Mucosa of rectum (tissue), 2 donors: ENCODE results near the gene MPI.
"Not testable (repeated sequence)": the region's sequence is repeated elsewhere in the genome, so short reads cannot be mapped to it uniquely, and the experiment has no call there.

ENCODE experiments used
- H3K27ac ChIP-seq, 2 donors: one replicate each; pipeline ENCODE4 v1.7.0; 2013; ENCODE audit warnings: inconsistent platforms in 2 of 2, low read depth in 2 of 2, low read length in 2 of 2
- H3K27me3 ChIP-seq, 2 donors: one replicate each; pipeline ENCODE4 v1.7.0; 2013; ENCODE audit warnings: low read length in 2 of 2; ENCODE audit not compliant: control insufficient read depth in 2 of 2, insufficient read depth in 2 of 2
- H3K36me3 ChIP-seq, 2 donors: one replicate each; pipeline ENCODE4 v1.7.0; 2013; ENCODE audit warnings: low read length in 2 of 2; ENCODE audit not compliant: control insufficient read depth in 2 of 2, insufficient read depth in 2 of 2
- H3K4me1 ChIP-seq, 2 donors: one replicate each; pipeline ENCODE4 v1.7.0; 2013; ENCODE audit warnings: low read length in 2 of 2, mild to moderate bottlenecking in 1 of 2; ENCODE audit not compliant: control insufficient read depth in 2 of 2, insufficient read depth in 2 of 2
- H3K4me3 ChIP-seq, 2 donors: one replicate each; pipeline ENCODE4 v1.7.0; 2013; ENCODE audit warnings: low read length in 2 of 2
- H3K9ac ChIP-seq, 2 donors: one replicate each; pipeline ENCODE4 v1.7.0; 2013; ENCODE audit warnings: low read length in 2 of 2, low read depth in 1 of 2, mild to moderate bottlenecking in 1 of 2
- H3K9me3 ChIP-seq, 2 donors: one replicate each; pipeline ENCODE4 v1.7.0; 2013; ENCODE audit warnings: low read length in 2 of 2; ENCODE audit not compliant: control insufficient read depth in 2 of 2
- donor health status: healthy.
- donor health status: Normal muscosa, but diverticular disease.

Gene MPI

DNA sequence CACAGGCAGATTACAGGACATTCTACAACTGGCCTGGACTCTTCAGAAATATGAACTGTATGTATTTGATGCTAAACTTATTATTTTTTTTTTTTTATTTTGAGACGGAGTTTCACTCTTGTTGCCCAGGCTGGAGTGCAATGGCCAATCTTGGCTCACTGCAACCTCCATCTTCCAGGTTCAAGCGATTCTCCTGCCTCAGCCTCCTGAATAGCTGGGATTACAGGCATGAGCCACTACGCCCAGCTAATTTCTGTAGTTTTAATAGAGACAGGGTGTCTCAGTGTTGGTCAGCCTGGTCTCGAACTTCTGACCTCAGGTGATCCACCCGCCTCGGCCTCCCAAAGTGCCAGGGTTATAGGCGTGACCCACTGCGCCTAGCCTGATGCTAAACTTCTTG lies 24.0 kb downstream of the MPI start:
- H3K27ac ChIP-seq, H3K9ac ChIP-seq: not testable (repeated sequence)

DNA sequence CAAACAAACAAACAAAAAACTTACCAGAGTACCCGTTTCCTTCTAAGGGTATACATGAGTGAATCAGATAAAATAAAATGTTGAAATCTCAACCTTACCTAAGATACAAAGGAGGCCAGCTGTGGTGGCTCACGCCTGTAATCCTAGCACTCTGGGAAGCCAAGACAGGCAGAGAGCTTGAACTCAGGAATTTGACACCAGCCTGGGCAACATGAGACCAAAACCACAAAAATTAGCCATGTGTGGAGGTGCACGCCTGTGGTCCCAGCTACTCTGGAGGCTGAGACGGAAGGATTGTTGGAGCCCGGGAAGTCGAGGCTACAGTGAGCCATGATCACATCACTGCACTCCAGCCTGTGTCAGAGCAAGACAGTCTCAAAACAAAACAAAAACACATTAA lies 27.8 kb downstream of the MPI start:
- H3K27ac ChIP-seq = no peak overlapping the region
- H3K27me3 ChIP-seq = no peaks in the 10 kb centered on the region
- no peak overlapping the region for H3K9ac ChIP-seq
- H3K4me1 ChIP-seq = no peaks in the 10 kb centered on the region
- no peaks in the 10 kb centered on the region for H3K9me3 ChIP-seq
- peaks cover 58 to 69% of the 10 kb centered on the region in 2 donors for H3K36me3 ChIP-seq
- H3K4me3 ChIP-seq = no peak overlapping the region

More for the DNA sequence above, 24.0 kb downstream of the MPI start:
- not testable (repeated sequence) for H3K9me3 ChIP-seq, H3K4me3 ChIP-seq, H3K27me3 ChIP-seq, H3K4me1 ChIP-seq
- H3K36me3 ChIP-seq = peaks cover 39 to 42% of the 10 kb centered on the region in 2 donors

DNA sequence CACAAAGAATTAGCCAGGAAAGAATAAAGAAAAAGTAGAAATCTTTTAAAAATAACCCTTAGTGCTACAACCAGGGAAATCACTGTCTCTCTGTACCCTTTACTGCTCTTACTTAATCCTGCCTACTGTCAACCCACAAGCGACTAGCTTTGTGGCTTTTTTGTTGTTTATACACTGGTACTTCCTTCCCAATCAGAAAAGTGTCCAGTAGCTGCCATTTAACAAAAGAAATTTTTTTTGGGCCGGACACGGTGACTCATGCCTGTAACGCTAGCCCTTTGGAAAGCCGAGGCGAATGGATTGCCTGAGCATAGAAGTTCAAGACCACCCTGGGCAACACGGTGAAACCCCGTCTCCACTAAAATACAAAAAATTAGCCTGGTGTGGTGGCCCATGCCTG lies 30.6 kb downstream of the MPI start:
- peaks cover 63 to 67% of the 10 kb centered on the region in 2 donors for H3K36me3 ChIP-seq

DNA sequence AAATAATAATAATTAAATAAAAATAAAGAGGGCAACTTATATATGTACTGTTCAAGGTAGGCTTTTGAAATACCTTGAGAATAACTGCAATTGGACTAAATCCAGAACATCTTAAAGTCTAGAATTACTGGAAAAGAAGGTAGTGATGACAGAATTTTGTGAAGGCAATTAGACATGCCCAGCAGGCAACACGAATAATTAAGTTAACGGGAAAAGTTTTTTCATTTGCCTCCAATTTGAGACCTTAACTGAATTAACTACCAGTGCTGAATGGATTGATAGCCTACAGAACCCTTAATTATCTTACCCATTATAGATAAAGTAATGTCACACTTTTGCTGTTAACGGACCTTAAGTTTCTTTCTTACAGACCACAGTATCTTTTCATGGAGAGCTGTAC lies 34.7 kb downstream of the MPI start:
- H3K36me3 ChIP-seq = peaks cover 56 to 59% of the 10 kb centered on the region in 2 donors
- H3K9ac ChIP-seq = no peak overlapping the region

More for the DNA sequence above, 30.6 kb downstream of the MPI start:
- H3K4me1 ChIP-seq = no peaks in the 10 kb centered on the region
- no peaks in the 10 kb centered on the region for H3K9me3 ChIP-seq
- H3K27me3 ChIP-seq = no peaks in the 10 kb centered on the region
- no peak overlapping the region for H3K4me3 ChIP-seq
- H3K27ac ChIP-seq = no peak overlapping the region
- H3K9ac ChIP-seq = no peak overlapping the region

DNA sequence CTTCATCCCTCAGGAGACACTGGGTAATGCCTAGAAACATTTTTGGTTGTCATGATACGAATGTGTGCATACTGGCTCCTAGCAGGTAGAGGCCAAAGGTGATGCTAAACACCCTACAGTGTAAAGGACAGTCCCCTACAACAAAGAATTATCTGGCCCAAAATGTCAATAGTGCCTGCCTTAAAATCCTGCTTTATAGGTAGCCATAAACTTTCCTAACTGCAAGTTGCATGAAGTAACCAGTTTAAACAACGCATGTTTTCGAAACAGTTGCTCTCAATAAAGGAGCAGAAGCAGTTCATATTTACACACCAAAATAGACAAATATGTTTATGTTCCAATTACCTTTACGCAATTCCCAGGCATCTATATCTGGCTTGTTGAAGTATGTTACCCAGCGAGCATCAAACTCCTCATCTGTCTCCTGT lies 38.9 kb downstream of the MPI start:
- peaks cover 7 to 21% of the 10 kb centered on the region in 2 donors for H3K4me1 ChIP-seq
- peaks cover 31 to 39% of the 10 kb centered on the region in 2 donors for H3K36me3 ChIP-seq
- H3K9me3 ChIP-seq = no peaks in the 10 kb centered on the region
- no peaks in the 10 kb centered on the region for H3K27me3 ChIP-seq
- no peak overlapping the region for H3K9ac ChIP-seq
- no peak overlapping the region for H3K4me3 ChIP-seq
- no peak overlapping the region for H3K27ac ChIP-seq

More for the DNA sequence above, 34.7 kb downstream of the MPI start:
- Histone ChIP-seq H3K4me3 (no peak overlapping the region), H3K9me3 (no peaks in the 10 kb centered on the region), H3K27ac (no peak overlapping the region), H3K4me1 (peaks cover 2 to 3% of the 10 kb centered on the region in 2 donors), H3K27me3 (no peaks in the 10 kb centered on the region)

DNA sequence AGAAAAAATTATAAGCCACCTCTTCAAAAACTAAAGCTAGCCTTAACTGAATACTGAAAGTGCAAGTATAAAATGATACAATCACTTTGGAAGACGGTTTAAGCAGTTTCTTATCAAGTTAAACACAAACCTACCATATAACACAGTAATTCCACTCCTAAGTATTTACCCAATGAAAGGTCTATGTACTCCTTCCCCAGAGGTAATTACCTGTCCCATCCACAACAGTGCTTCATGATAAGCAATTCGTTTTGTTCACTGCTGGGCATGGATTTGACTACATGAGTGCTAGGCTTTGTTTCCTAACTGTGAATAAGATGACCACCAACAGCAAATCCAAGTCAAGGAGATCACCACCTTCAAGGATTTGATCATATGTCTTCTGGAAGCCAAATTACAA lies 43.7 kb downstream of the MPI start:
- no peaks in the 10 kb centered on the region for H3K27me3 ChIP-seq
- H3K36me3 ChIP-seq = peaks cover 9 to 17% of the 10 kb centered on the region in 2 donors
- peak overlapping the region in 1 of 2 donors; percentile 52 for H3K9ac ChIP-seq
- no peaks in the 10 kb centered on the region for H3K9me3 ChIP-seq
- H3K4me3 ChIP-seq = peak overlapping the region; percentile 23 to 35
- H3K27ac ChIP-seq = peak overlapping the region; percentile 64 to 84
- H3K4me1 ChIP-seq = peaks cover 12 to 37% of the 10 kb centered on the region in 2 donors

DNA sequence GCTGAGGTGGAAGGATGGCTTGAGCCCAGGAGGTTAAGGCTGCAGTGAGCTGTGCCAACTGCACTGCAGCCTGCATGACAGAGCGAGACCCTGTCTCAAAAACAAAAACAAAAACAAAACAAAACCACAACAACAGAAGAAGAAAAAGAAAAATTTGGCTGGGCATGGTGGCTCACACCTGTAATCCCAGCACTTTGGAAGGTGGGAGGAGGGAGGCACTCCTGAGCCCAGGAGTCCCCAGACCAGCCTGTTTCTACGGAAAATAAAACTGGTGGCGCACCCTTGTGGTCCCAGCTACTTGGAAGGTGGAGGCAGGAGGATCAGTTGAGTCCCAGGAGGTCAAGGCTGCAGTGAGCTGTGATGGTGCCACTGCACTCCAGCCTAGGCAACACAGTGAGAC lies 45.4 kb downstream of the MPI start:
- Histone ChIP-seq H3K4me1 (peaks cover 16 to 34% of the 10 kb centered on the region in 2 donors), H3K4me3 (peak overlapping the region in 1 of 2 donors; percentile 14), H3K9ac (peak overlapping the region in 1 of 2 donors; percentile 54), H3K27ac (peak overlapping the region; percentile 56 to 61)
- not testable (repeated sequence) for H3K9me3 ChIP-seq, H3K27me3 ChIP-seq, H3K36me3 ChIP-seq

DNA sequence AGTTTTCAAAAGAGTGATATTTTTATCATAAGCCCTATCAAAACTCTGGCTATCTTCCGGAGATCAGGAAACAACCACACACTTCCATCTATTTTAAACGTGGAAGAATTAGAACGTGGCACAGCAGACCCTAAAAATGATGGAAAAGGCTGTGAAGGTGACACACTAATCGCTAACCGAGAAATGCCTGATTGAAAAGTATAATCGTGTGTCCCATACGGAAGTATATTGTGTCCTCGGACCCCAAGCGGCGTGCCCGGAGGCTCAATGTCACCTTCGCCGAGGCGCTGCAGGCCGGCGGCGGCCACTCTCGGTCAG lies 47.4 kb downstream of the MPI start:
- H3K4me1 ChIP-seq = peaks cover 11 to 24% of the 10 kb centered on the region in 2 donors
- H3K27me3 ChIP-seq = no peaks in the 10 kb centered on the region
- H3K36me3 ChIP-seq = no peaks in the 10 kb centered on the region
- H3K9ac ChIP-seq = peak overlapping the region; percentile 81 to 96
- no peaks in the 10 kb centered on the region for H3K9me3 ChIP-seq
- H3K4me3 ChIP-seq = peak overlapping the region; percentile 78 to 91
- H3K27ac ChIP-seq = peak overlapping the region; percentile 98

DNA sequence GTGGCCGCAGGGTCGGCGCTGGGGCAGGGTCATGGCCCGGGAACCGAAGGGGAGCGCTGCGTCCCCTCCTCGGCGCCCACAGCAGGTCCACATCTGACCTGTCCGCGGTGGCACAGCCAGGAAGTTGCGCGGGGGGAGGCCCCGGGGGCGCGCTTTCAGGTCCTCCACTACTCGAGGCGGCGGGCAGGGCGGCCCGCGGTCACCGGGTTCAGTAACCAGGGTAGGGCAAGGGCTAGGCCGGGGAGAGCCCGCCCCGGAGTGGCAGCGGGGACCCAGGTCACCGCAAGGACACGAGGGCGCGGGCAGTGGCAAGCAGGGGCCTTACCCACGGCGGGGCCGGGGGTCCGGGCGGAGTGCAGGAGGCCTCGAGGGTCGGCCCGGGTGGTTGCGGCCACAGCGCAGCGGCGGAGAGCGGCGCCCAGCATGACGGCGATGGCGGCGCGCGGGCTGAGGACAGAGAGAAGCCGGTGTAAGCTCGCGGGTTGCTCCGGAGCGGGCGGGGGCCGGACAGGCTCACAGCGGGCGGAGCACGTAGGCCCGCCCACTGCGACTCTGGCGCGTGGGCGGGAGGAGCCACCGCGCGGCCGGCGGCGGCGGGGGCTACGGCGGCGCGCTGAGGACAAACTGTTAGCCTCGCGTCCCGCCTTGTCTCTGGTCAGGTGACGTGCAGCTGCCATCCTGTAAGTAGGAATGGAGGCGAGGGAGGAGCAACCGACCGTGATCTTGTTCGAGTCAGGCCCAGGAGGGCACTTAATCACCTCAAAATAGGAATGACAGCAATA lies 47.9 kb downstream of the MPI start, which contains the start of gene COX5A:
Gene COX5A (minus strand): TSS at position 484 of the 782 bp plus-strand sequence. CDS start 59 bp downstream, at position 425.
- Histone ChIP-seq H3K27me3 (no peaks in the 10 kb centered on the region), H3K4me1 (peaks cover 11 to 20% of the 10 kb centered on the region in 2 donors), H3K4me3 (peak within 1 kb of the TSS; percentile 78 to 91), H3K27ac (peak within 1 kb of the TSS; percentile 98), H3K36me3 (no peaks in the 10 kb centered on the region), H3K9me3 (no peaks in the 10 kb centered on the region), H3K9ac (peak within 1 kb of the TSS; percentile 81 to 96)

DNA sequence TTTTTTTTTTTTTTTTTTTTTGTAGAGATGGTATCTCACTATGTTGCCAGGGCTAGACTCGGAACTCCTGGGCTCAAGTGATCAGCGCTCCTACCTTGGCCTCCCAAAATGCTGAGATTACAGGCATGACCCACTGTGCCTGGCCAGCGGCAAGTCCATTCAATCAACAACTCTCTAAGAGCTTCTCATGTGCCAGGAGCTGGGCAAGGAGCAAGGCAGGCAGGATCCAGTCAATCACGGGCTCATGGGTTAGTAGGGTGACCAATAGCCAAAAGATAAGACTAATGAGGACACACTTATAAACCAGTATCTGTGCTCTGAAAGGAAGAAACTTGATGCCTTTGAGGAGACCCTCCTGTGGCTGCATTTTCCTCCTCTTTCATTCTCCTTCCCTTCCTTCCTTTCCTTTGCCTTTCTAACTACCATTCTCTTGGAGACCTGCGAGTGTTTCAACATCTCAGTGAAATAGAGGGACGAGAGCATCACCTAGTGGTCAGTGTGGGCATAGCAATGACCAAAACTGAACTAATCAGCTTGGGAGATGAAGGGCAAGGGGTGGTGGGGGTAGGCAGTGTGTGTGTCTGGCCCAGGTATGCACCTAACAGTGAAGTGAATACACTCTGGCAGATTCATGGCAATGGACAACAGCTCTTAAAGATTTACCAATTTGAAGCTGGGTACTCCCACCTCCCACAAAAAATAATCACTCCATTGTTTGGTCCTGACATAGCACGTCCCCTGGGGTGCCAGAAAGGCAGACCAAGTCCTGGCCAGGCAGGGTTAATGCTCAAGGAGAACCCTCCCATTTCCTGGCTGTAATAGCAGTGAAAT lies 60.5 kb downstream of the MPI start:
- Histone ChIP-seq H3K9ac (no peak overlapping the region), H3K4me1 (peaks cover 11 to 13% of the 10 kb centered on the region in 2 donors), H3K9me3 (no peaks in the 10 kb centered on the region), H3K36me3 (no peaks in the 10 kb centered on the region), H3K27me3 (no peaks in the 10 kb centered on the region), H3K4me3 (no peak overlapping the region), H3K27ac (no peak overlapping the region)
